ENCODE measurements around the gene RBM8A.
"Not testable (repeated sequence)": the region's sequence is repeated elsewhere in the genome, so short reads cannot be mapped to it uniquely, and the experiment has no call there.

DNA sequence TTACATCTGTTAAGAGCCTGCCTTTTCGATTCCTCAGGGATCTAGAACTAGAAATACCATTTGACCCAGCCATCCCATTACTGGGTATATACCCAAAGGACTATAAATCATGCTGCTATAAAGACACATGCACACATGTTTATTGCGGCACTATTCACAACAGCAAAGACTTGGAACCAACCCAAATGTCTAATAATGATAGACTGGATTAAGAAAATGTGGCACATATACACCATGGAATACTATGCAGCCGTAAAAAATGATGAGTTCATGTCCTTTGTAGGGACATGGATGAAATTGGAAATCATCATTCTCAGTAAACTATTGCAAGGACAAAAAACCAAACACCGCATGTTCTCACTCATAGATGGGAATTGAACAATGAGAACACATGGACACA lies 7.0 kb downstream of the RBM8A start:
- TF ChIP-seq, protein P1, sequence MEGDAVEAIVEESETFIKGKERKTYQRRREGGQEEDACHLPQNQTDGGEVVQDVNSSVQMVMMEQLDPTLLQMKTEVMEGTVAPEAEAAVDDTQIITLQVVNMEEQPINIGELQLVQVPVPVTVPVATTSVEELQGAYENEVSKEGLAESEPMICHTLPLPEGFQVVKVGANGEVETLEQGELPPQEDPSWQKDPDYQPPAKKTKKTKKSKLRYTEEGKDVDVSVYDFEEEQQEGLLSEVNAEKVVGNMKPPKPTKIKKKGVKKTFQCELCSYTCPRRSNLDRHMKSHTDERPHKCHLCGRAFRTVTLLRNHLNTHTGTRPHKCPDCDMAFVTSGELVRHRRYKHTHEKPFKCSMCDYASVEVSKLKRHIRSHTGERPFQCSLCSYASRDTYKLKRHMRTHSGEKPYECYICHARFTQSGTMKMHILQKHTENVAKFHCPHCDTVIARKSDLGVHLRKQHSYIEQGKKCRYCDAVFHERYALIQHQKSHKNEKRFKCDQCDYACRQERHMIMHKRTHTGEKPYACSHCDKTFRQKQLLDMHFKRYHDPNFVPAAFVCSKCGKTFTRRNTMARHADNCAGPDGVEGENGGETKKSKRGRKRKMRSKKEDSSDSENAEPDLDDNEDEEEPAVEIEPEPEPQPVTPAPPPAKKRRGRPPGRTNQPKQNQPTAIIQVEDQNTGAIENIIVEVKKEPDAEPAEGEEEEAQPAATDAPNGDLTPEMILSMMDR (IDR thresholded peaks at IDR 0.05), result not testable (repeated sequence)
- not testable (repeated sequence) for TF ChIP-seq POLR2A (IDR thresholded peaks at IDR 0.05)

Measured in thyroid gland (tissue), 4 donors.